Tibial nerve (tissue), 4 donors: ENCODE measurements around the gene NPC1L1.

Experiments
- CTCF ChIP-seq, 5 experiments: fragments of 200-600 bp in 3 of 5; fragments of 450-650 bp in 2 of 5; sonication (generic) in 3 of 5; IDR thresholded peaks; one replicate each; pipeline ENCODE4 v1.5.1; 2016 to 2019; ENCODE audit warnings: antibody characterized with exemption in 5 of 5, mild to moderate bottlenecking in 3 of 5, moderate library complexity in 2 of 5
- EP300 ChIP-seq, 2 donors: sonication (generic); formaldehyde crosslinking; IDR thresholded peaks; one replicate each; pipeline ENCODE4 v1.6.1; 2017; ENCODE audit warnings: antibody characterized with exemption in 2 of 2, mild to moderate bottlenecking in 1 of 2
- POLR2A ChIP-seq, 2 donors: fragments of 450-650 bp; IDR thresholded peaks; one replicate each; pipeline ENCODE4 v1.6.1; 2017; ENCODE audit warnings: antibody characterized with exemption in 2 of 2, mild to moderate bottlenecking in 2 of 2, moderate library complexity in 2 of 2

- no peak for TF ChIP-seq CTCF (IDR thresholded peaks at IDR 0.05)
- no peak for TF ChIP-seq EP300 (IDR thresholded peaks at IDR 0.05)
- no peak for TF ChIP-seq POLR2A (IDR thresholded peaks at IDR 0.05)
Measured at GRCh38 chr7:44497155-44498027, 43.7 kb downstream of the NPC1L1 start.
